ENCODE measurements around the gene NDUFB10. TPM values are rescaled to one million over a fixed set of nuclear protein-coding genes. Genes with fewer than 3 reads are reported as not detected.

NDUFB10 gene
- total and polyA plus RNA-seq, 7 experiments from 2014 or later: 40.0 to 180 (median 72.9) TPM

DNA sequence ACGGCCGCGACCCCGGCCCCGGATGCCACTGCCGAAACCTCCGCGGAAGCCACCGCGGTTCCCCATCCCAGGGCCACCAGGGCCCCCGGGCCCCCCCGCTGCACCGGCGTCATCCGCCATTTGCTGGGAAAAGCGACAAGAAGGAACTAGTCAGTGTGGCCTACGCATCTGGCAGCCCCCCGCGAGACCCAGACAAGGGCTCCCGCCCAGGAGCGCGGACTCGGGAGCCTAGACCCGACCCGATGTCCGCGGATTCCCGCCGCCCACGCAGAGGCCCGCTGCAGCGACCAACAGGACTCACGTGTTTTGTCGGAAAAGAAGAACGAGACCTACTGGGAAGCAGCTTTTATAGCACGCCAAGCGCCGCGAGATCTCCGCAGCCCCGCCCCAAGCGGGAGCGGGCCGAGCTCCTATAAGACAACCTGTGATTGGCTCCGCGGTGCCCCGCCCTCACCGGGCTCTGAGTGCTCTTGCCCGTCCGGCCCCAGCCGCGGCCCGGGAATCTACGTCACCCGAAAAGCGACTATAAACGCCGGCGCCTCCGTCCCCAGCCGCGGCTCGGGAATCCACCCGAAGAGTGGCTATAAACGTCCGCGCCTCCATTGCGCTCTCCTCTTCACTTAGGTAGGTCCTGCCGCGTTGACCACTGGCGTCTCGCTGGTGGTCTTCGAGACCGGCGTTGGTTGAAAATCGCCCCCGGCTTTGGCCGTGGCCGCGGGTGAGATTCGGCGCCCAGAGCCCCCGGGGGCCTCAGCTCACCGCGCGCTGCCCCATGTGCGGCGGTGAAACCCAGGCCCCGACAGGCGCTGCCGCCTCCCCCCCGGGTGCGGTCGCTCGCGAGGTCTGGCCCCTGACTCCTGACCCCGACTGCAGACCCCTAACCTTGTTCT is 5.4 kb downstream of the NDUFB10 start, which contains the start of gene RPS2:
Gene RPS2, minus strand, starts transcription at position 321 of the 890 bp plus-strand sequence. Its CDS starts 201 bp downstream, at position 120.
- Mint-ChIP-seq H3K4me1 (peaks cover 21 to 49% (median 32%) of the 10 kb centered on the region in 7 donors), H3K27ac (peak within 1 kb of the TSS; percentile 95 to 98 (median 97)), H3K27me3 (no peaks in the 10 kb centered on the region), H3K9me3 (peaks cover 0 to 3% (median 0%) of the 10 kb centered on the region in 11 donors), H3K36me3 (peaks cover 3 to 25% (median 10%) of the 10 kb centered on the region in 5 donors), H3K4me3 (peak within 1 kb of the TSS; percentile 89 to 97 (median 94))
- H3K4me1 ChIP-seq (ENCODE audit: control insufficient read depth in 2 of 2, insufficient read depth in 2 of 2, low read length in 2 of 2): peaks cover 25 to 41% of the 10 kb centered on the region in 2 donors
- ATAC-seq: peak; percentile 97
- ChIA-PET CTCF (no interaction called here), POLR2A (interaction anchor here (0.6 to 3.5 kb wide), 38 partner anchors 8 to 1585 kb away, joined by 3 to 61 read pairs (median 5); partner anchors contain the start of genes AMDHD2, EME2, FAHD1 and GFER)
- peak within 1 kb of the TSS; percentile 100 for H3K27ac ChIP-seq (ENCODE audit: low read depth, low read length)
- no peaks in the 10 kb centered on the region for H3K27me3 ChIP-seq (ENCODE audit: control insufficient read depth in 2 of 2, insufficient read depth in 2 of 2, low read length in 2 of 2)
- peak within 1 kb of the TSS; percentile 81 for H3K4me3 ChIP-seq (ENCODE audit: low read length)
- intact Hi-C loops (cut with micrococcal nuclease): loop anchor here (1.0 to 10.0 kb wide), 11 partner anchors 8 to 1284 kb away; partner anchors contain the start of genes TBL3 (in 2 of the 2), ZNF598 (in 2 of the 2), ATP6V0C (in 1 of the 2) and CRAMP1 (in 1 of the 2)
- H3K9me3 ChIP-seq (ENCODE audit: control insufficient read depth in 2 of 3, low read length in 3 of 3): no peaks in the 10 kb centered on the region
- peaks cover 8 to 23% (median 10%) of the 10 kb centered on the region in 3 experiments for H3K36me3 ChIP-seq (ENCODE audit: control insufficient read depth in 2 of 3, insufficient read depth in 3 of 3, low read length in 3 of 3)
- peak; percentile 94 to 99 (median 97) for DNase-seq

DNA sequence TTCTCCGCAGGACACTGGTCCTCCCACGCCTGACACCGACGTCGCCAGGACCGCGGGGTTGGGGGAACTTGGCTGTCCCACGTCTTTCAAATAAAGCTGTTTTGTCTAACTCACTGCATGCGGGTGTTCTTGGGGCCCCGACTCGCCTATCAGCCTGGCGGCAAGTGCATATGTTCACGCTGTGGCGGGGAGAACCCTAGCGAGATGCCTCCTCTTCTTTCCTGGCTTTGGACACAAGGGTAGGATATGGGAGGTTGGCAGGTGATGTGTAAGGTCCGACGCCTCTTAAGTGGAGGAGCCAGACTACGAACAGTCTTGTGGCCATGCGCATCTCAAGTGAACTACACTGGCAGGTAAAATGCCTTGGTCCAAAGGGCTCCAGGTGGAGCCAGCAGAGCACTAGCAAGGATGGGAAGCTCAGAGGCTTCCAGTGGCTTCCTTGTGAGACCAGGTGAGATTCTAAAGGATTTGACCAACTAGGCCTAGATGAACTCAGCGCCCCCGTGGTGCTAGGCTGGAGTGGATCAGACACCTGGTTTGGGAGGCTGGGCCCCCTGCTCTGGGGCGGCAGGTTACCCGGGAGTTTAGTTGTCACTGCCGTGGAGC is 6.2 kb downstream of the NDUFB10 start:
- peaks cover 21 to 33% of the 10 kb centered on the region in 2 donors for H3K4me1 ChIP-seq (ENCODE audit: control insufficient read depth in 2 of 2, insufficient read depth in 2 of 2, low read length in 2 of 2)
- H3K4me3 ChIP-seq (ENCODE audit: low read length): peak overlapping the region; percentile 81
- H3K36me3 Mint-ChIP-seq: peaks cover 3 to 23% (median 10%) of the 10 kb centered on the region in 5 donors
- H3K4me1 Mint-ChIP-seq: peaks cover 19 to 43% (median 27%) of the 10 kb centered on the region in 7 donors
- peak overlapping the region; percentile 89 to 97 (median 94) for H3K4me3 Mint-ChIP-seq
- no peak for DNase-seq
- no peaks in the 10 kb centered on the region for H3K9me3 ChIP-seq (ENCODE audit: control insufficient read depth in 2 of 3, low read length in 3 of 3)
- H3K27me3 ChIP-seq (ENCODE audit: control insufficient read depth in 2 of 2, insufficient read depth in 2 of 2, low read length in 2 of 2): no peaks in the 10 kb centered on the region
- POLR2A ChIA-PET: interaction anchor here (0.6 to 3.5 kb wide), 33 partner anchors 9 to 1586 kb away, joined by 3 to 61 read pairs (median 5); partner anchors contain the start of genes AMDHD2, EME2, FAHD1 and GFER
- H3K9me3 Mint-ChIP-seq: no peaks in the 10 kb centered on the region
- no peaks in the 10 kb centered on the region for H3K27me3 Mint-ChIP-seq
- CTCF ChIA-PET: interaction anchor here (0.8 to 1.2 kb wide), 3 partner anchors 21 to 190 kb away, joined by 3 to 4 read pairs (median 3); partner anchors contain the start of gene TRAF7
- no peak for ATAC-seq
- H3K27ac ChIP-seq (ENCODE audit: low read depth, low read length): peak overlapping the region; percentile 100
- peaks cover 8 to 22% (median 10%) of the 10 kb centered on the region in 3 experiments for H3K36me3 ChIP-seq (ENCODE audit: control insufficient read depth in 2 of 3, insufficient read depth in 3 of 3, low read length in 3 of 3)
- peak overlapping the region; percentile 95 to 98 (median 97) for H3K27ac Mint-ChIP-seq
- intact Hi-C loops (cut with micrococcal nuclease): loop anchor here (2.0 to 10.0 kb wide), 5 partner anchors 25 to 1285 kb away; partner anchors contain the start of genes CRAMP1 (in 1 of the 2), IFT140 (in 1 of the 2), PGP (in 1 of the 2) and STUB1 (in 1 of the 2)

DNA sequence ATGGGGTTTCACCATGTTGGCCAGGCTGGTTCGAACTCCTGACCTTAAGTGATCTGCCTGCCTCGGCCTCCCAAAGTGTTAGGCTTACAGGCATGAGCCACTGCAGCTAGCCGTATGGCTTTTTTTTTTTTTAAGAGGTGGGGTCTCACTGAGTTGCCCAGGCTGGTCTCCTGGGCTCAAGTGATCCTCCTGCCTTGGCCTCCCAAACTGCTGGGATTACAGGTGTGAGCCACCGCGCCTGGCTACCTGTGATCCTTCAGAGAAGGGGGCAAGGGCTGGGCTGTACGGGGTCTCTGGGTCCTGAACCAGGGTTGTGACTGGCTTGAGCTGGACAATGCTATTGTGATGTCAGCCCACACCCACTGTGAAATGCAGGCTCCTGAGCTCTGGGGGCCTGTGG is 7.1 kb downstream of the NDUFB10 start, which contains the start of gene RNF151:
Gene RNF151, plus strand, starts transcription at position 397 of the 400 bp plus-strand sequence. CDS start 26 bp downstream, outside the sequence.
- no peaks in the 10 kb centered on the region for H3K9me3 ChIP-seq (ENCODE audit: control insufficient read depth in 2 of 3, low read length in 3 of 3)
- Mint-ChIP-seq H3K27ac (peak within 1 kb of the TSS in 8 of 9 donors; percentile 96 to 98 (median 97)), H3K4me1 (peaks cover 17 to 42% (median 26%) of the 10 kb centered on the region in 7 donors), H3K9me3 (no peaks in the 10 kb centered on the region), H3K36me3 (peaks cover 3 to 17% (median 5%) of the 10 kb centered on the region in 5 donors), H3K27me3 (no peaks in the 10 kb centered on the region), H3K4me3 (peak within 1 kb of the TSS; percentile 89 to 97 (median 94))
- DNase-seq (no peak), ATAC-seq (no peak)
- intact Hi-C loops (cut with micrococcal nuclease): loop anchor here in 1 of 2 donors (10.0 kb wide), 1 partner anchor 352 kb away; the partner anchor contains the start of genes CRAMP1 and IFT140
- POLR2A ChIA-PET: interaction anchor here (0.7 to 3.5 kb wide), 7 partner anchors 24 to 442 kb away, joined by 3 to 52 read pairs (median 17); partner anchors contain the start of genes MSRB1, NUBP2, SPSB3 and SYNGR3
- CTCF ChIA-PET: interaction anchor here (0.8 to 1.2 kb wide), 3 partner anchors 22 to 189 kb away, joined by 3 to 4 read pairs (median 3); partner anchors contain the start of gene TRAF7
- peak within 1 kb of the TSS; percentile 100 for H3K27ac ChIP-seq (ENCODE audit: low read depth, low read length)
- peak within 1 kb of the TSS; percentile 81 for H3K4me3 ChIP-seq (ENCODE audit: low read length)
- H3K36me3 ChIP-seq (ENCODE audit: control insufficient read depth in 2 of 3, insufficient read depth in 3 of 3, low read length in 3 of 3): peaks cover 8 to 22% (median 10%) of the 10 kb centered on the region in 3 experiments
- no peaks in the 10 kb centered on the region for H3K27me3 ChIP-seq (ENCODE audit: control insufficient read depth in 2 of 2, insufficient read depth in 2 of 2, low read length in 2 of 2)
- peaks cover 23 to 24% of the 10 kb centered on the region in 2 donors for H3K4me1 ChIP-seq (ENCODE audit: control insufficient read depth in 2 of 2, insufficient read depth in 2 of 2, low read length in 2 of 2)

DNA sequence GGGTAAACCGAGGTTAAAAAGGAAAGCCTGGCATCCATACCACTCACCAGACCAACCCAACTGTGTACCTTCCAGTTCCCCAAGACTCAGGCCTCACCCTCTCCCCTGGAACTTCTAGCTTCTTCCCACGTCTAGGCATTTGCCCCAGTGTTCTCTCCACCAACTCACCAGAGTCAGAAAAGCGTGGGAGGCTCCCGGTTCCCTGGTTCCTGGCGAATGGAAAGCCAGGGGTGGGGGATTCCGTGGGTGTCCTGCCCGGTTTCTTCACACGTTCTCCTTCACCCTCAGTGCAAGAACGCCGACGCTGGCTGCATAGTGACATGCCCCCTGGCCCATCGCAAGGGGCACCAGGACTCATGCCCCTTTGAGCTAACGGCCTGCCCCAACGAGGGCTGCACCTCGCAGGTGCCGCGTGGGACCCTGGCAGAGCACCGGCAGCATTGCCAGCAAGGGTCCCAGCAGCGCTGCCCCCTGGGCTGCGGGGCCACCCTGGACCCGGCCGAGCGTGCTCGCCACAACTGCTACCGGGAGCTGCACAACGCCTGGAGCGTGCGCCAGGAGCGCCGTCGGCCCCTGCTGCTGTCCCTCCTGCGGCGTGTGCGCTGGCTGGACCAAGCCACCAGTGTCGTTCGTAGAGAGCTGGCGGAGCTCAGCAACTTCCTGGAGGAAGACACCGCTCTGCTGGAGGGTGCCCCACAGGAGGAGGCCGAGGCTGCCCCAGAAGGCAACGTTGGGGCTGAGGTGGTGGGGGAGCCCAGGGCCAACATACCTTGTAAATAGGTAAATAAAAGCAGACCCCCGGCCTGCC is 9.0 kb downstream of the NDUFB10 start:
- DNase-seq: no peak
- POLR2A ChIA-PET: interaction anchor here (0.6 to 1.9 kb wide), 3 partner anchors 101 to 1314 kb away, joined by 3 to 6 read pairs (median 3); partner anchors contain the start of gene TRAF7
- no peak overlapping the region for H3K27ac ChIP-seq (ENCODE audit: low read depth, low read length)
- Mint-ChIP-seq H3K27ac (peak overlapping the region in 3 of 9 donors; percentile 20 to 28 (median 23)), H3K4me1 (peaks cover 28 to 37% (median 33%) of the 10 kb centered on the region in 7 donors), H3K27me3 (peaks cover 0 to 4% (median 0%) of the 10 kb centered on the region in 5 donors), H3K36me3 (peaks cover 3 to 15% (median 5%) of the 10 kb centered on the region in 5 donors), H3K4me3 (no peak overlapping the region), H3K9me3 (peaks cover 0 to 3% (median 0%) of the 10 kb centered on the region in 11 donors)
- intact Hi-C loops (cut with micrococcal nuclease): loop anchor here in 1 of 2 donors (10.0 kb wide), 1 partner anchor 354 kb away; the partner anchor contains the start of genes CRAMP1 and IFT140
- no peak for ATAC-seq
- peaks cover 20 to 33% of the 10 kb centered on the region in 2 donors for H3K4me1 ChIP-seq (ENCODE audit: control insufficient read depth in 2 of 2, insufficient read depth in 2 of 2, low read length in 2 of 2)
- H3K36me3 ChIP-seq (ENCODE audit: control insufficient read depth in 2 of 3, insufficient read depth in 3 of 3, low read length in 3 of 3): peaks cover 0 to 10% (median 3%) of the 10 kb centered on the region in 3 experiments
- no peak overlapping the region for H3K4me3 ChIP-seq (ENCODE audit: low read length)
- no peaks in the 10 kb centered on the region for H3K27me3 ChIP-seq (ENCODE audit: control insufficient read depth in 2 of 2, insufficient read depth in 2 of 2, low read length in 2 of 2)
- CTCF ChIA-PET: no interaction called here
- H3K9me3 ChIP-seq (ENCODE audit: control insufficient read depth in 2 of 3, low read length in 3 of 3): no peaks in the 10 kb centered on the region

DNA sequence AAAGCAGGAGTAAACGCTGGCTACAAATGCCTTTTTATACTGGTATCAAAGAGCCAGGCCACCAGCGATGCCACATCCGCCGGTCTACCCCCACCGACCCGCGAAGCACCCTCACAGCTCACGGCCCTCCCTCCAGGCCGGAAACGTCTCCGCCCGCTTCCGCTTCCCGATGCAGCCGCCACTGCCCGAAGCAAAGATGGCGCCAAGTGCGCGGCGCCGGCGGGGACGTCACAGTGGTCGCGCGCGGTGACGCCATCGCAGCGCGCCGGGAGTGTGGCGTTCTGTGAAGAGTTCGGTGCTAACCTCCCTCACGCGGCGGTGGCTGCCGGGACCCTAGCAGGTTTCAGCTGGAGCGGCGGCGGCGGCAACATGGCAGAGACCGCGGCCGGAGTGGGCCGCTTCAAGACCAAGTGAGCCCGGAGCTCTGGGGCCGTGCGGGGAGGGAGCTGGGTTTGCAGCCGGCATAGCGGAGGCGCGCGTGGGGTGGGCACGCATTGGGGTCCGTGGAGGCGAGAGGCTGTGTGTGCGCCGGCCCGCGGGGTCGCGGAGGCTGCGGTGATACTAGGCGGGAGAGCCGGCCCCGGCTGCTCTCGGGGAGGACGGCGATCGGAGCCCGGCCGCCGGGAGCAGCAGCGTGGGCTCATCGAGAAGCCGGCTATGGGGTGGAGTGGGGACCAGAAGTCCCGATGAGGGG is 12.6 kb downstream of the NDUFB10 start, which contains the start of gene TBL3:
Gene TBL3, plus strand, starts transcription at position 258 of the 694 bp plus-strand sequence. Its CDS starts 112 bp downstream, at position 370.
- intact Hi-C loops (cut with micrococcal nuclease): loop anchor here (1.0 to 5.0 kb wide), 5 partner anchors 8 to 250 kb away; partner anchors contain the start of genes MSRB1 (in 2 of the 2), RPS2 (in 2 of the 2), E4F1 (in 1 of the 2) and NDUFB10 (in 1 of the 2)
- peaks cover 0 to 4% (median 0%) of the 10 kb centered on the region in 5 donors for H3K27me3 Mint-ChIP-seq
- peak within 1 kb of the TSS; percentile 87 to 98 (median 95) for H3K4me3 Mint-ChIP-seq
- H3K36me3 ChIP-seq (ENCODE audit: control insufficient read depth in 2 of 3, insufficient read depth in 3 of 3, low read length in 3 of 3): peaks cover 0 to 36% (median 0%) of the 10 kb centered on the region in 3 experiments
- POLR2A ChIA-PET: interaction anchor here (0.6 to 3.7 kb wide), 16 partner anchors 9 to 561 kb away, joined by 3 to 38 read pairs (median 6); partner anchors contain the start of genes GFER, MSRB1, NDUFB10 and NOXO1
- H3K4me1 ChIP-seq (ENCODE audit: control insufficient read depth in 2 of 2, insufficient read depth in 2 of 2, low read length in 2 of 2): peaks cover 7 to 18% of the 10 kb centered on the region in 2 donors
- CTCF ChIA-PET: interaction anchor here (1.3 kb wide), 1 partner anchor 168 kb away, joined by 4 read pairs; no protein-coding TSS in a partner anchor
- peaks cover 16 to 27% (median 20%) of the 10 kb centered on the region in 7 donors for H3K4me1 Mint-ChIP-seq
- H3K27me3 ChIP-seq (ENCODE audit: control insufficient read depth in 2 of 2, insufficient read depth in 2 of 2, low read length in 2 of 2): no peaks in the 10 kb centered on the region
- H3K27ac Mint-ChIP-seq: peak within 1 kb of the TSS; percentile 93 to 100 (median 98)
- peaks cover 0 to 18% (median 7%) of the 10 kb centered on the region in 5 donors for H3K36me3 Mint-ChIP-seq
- H3K9me3 ChIP-seq (ENCODE audit: control insufficient read depth in 2 of 3, low read length in 3 of 3): no peaks in the 10 kb centered on the region
- DNase-seq: peak; percentile 95 to 99 (median 98)
- ATAC-seq: peak; percentile 97
- peaks cover 0 to 3% (median 0%) of the 10 kb centered on the region in 11 donors for H3K9me3 Mint-ChIP-seq
- peak within 1 kb of the TSS; percentile 89 for H3K27ac ChIP-seq (ENCODE audit: low read depth, low read length)
- peak within 1 kb of the TSS; percentile 81 for H3K4me3 ChIP-seq (ENCODE audit: low read length)

All from naive thymus-derived CD4-positive, alpha-beta T cell (primary cell).